MV-4-11 (cell line): Measurements from ENCODE around the gene SDK2.

Source experiments
- DNase-seq: peaks from one replicate; lab custom pipeline; 2025; lab: John Stamatoyannopoulos, UW

Gene SDK2

GRCh38 chr17:73609758-73610157 is 34.5 kb downstream of the SDK2 start:
- DNase-seq: no peak

- no peak for DNase-seq
Observed at GRCh38 chr17:73609060-73609459, 35.2 kb downstream of the SDK2 start.

- no peak for DNase-seq
Observed at GRCh38 chr17:73605444-73605843, 38.8 kb downstream of the SDK2 start.

DNA sequence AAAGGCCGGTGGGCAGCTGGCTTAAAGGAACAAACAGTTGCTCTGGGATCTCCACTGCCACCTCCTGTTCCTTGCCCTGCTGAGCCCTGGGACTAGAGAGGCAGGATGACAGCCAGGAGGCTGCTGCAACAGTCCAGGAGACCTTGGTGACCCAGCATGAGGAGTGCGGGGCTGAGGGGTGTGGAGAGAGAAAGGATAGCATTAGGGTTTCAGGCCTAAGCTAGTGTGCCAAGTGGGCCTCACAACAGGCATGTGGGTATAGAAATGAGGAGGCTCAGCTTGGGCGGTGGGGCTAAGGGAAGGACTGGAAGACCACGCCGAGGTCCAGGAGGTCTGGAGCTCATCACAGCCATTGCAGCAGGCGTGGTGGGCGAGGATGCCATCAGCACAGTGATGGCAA is 39.8 kb downstream of the SDK2 start:
- no peak for DNase-seq

GRCh38 chr17:73603971-73604370 is 40.3 kb downstream of the SDK2 start:
- no peak for DNase-seq

DNA sequence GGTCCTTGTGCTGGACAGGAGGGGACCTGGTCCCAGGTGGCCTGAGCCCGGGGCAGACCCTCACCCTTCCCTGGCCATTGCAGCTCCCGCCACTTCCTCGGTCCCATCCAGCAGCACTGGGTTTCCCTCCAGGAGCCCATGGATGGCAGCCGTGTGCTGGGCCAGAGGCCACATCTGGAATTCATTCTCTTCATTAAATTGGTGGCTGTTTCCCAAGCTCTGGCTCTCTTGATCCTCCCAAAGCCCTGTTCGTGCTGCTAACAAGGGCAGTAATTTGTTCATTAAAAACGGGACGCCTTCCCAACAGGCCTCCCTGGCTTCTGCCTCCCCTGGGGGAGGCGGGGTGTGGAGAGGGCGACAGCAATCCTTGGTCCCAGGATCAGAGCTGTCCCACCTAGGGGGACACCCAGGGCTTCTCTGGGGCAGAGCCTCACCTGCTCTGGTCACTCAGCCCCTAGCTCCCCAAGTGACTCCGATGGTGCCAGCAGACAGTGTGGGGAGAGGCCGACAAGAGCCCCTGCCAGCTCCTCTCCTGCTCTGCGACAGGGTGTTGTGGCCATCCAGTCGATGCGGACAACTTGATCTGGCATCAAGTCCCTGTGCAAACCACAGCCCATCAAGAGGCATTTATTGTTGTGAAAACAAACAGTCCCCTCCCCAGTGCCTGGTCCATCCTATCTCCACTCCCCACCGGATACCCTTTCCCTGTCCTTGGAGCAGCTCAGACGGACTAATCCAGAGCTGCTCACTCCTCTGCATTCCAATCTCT is 44.0 kb downstream of the SDK2 start:
- DNase-seq: no peak

GRCh38 chr17:73599599-73599998 is 44.6 kb downstream of the SDK2 start:
- no peak for DNase-seq

DNA sequence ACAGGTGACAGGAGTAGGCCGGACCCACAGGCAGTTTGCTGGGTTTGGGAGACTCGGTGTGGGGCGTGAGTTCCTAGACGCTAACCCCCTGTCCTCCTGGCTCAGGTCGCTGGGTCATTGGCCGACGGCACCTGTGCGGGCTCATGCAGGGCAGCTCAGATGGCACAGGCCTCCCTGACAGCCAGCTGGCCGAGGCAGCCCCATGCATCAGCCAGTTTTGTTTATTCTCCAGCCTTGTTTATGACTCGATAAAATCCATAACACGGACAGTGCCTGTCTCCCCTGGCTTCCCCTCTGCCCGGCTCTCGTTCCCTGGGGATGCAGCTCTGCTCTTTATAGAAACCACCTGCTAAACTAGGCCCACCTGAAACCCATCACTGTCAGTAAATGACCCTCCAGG is 46.0 kb downstream of the SDK2 start:
- no peak for DNase-seq

GRCh38 chr17:73595931-73596330 is 48.3 kb downstream of the SDK2 start:
- DNase-seq: no peak

- no peak for DNase-seq
Observed at GRCh38 chr17:73595479-73595878, 48.8 kb downstream of the SDK2 start.

DNA sequence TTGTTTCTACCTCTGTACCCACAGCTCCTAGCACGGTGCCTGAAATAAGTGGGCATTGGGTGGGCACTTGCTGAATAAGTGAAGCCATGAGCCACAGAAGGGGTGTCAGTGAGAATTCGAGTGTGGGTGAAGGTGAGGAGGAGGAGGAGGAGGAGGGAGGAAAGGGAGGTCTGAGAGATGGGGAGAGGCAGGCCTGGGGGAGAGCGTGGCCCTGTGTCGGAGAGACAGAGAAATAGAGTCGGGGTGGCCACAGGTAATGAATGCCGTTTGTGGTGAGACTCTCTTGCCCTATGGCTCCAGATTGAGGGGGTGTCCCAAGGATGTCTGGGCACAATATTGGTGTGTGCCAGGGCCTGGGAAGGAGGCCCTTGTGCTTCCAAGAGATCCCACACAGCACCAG is 49.2 kb downstream of the SDK2 start:
- no peak for DNase-seq

DNA sequence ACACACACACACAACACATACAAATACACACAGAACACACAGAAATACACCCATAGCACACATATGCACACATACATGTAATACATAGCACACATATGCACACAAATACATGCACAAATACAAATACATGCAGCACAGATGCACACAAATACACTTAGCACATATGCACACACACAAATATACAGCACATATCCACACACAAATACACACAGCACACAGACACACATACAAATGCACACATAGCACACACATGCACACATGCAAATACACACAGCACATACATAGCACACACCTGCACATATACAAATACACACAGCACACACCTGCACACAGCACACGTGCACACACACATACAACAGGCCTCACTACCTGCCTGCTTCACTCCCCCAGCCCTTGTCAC is 49.6 kb downstream of the SDK2 start:
- DNase-seq: no peak

DNA sequence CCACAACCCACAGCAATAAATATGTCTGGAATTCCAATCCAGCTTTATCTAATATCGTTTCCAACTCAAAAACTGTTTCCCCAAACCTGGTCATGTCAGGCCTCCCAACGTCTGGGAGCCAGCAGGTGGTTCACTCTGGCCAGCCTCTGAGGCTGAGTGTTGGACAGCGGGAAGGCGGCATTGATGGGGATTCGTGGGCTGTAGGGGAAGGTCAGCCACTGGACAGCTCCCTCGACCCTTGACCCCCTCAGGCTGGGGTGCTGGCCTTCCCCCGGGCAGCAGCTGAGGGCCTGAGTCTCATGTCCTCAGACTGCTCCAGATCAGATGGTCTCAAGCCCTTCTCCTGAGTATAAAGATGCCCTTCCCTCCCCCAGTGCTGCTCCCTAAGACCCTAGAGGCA is 50.2 kb downstream of the SDK2 start:
- no peak for DNase-seq

- no peak for DNase-seq
Observed at GRCh38 chr17:73593249-73593965, 50.8 kb downstream of the SDK2 start.

GRCh38 chr17:73592501-73592961 is 51.7 kb downstream of the SDK2 start:
- DNase-seq: no peak

- no peak for DNase-seq
Observed at GRCh38 chr17:73592079-73592415, 52.2 kb downstream of the SDK2 start.

DNA sequence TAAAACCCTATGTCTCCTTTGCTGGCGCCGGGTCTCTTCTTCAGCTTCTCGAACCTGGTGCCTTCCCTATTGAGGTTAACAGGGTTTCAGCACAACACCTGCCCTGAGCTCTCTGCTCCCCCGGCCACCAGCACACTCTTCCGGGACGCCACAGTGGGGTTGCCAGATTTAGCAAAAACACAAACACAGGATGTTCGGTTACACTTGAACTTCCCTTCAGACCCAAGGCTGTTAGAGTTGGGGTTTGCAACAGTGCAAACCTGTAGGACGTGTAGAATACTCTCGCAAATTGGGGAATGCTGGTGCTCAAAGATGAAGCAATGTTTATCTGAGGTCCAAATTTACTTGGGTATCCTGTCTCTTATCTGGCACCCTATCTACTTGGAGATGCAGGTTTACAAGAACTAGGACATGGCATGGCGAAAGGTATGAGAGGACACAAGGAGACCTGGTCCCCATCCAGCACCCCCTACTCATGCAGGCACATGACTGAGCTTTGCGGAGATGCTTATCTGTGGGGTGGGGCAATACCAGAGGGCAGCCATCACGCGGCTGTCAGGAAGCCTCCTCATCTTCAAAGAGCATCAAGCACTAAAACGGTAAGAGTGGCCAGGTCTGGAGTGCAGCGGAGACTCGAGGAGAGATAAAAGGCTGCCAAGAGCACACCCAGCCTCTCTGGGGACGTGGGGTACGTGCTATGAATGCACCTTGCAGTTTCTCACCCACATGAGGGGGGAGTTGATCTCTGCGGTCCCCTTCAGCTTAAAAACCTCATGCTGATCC is 52.8 kb downstream of the SDK2 start:
- no peak for DNase-seq

GRCh38 chr17:73589363-73589980 is 54.8 kb downstream of the SDK2 start:
- DNase-seq: no peak

DNA sequence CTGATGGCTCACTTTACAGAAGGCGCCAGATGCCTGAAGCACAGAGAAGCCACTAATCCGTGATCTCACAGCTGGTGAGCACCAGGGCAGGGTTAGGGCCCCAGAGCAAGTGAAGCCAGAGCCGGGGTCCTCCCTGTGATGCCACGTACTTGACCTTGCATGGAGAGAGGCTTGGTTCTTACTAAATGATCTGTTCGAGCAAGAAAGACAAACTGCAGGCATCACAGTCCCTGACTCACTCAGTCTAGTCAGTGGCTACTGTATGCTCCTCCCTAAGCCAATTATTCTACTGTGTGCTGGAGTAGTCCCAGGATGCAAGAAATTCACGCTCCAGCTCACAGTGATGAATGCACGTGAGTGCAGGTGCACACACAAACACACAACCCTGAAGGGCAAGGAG is 55.4 kb downstream of the SDK2 start:
- DNase-seq: no peak

DNA sequence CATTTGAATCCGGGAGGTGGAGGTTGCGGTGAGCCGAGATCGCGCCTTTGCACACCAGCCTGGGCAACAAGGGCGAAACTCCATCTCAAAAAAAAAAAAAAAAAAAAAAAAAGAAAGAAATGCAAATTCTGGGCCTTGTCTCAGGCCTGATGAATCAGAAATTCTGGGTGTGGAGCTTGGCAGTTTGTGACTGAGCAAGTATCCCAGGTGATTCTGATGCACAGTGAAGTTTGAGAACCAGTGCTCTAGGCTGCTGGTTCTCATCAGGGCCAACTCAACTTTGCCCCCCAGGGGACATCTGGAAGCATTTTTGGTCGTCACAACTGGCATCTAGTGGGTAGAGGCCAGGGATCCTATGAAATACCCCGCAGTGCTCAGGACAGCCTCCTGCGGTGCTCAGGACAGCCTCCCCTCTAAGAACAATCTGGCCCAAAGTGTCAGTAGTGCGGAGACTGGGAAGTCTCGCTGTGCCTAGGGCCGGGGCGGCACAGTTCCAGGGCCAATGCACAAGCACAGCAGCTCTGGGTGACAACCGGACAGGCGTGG is 55.9 kb downstream of the SDK2 start:
- DNase-seq: no peak

GRCh38 chr17:73586921-73587602 is 57.2 kb downstream of the SDK2 start:
- DNase-seq: no peak
